Measurements from ENCODE around the gene TTC31.
"Not testable (repeated sequence)": the region's sequence is repeated elsewhere in the genome, so short reads cannot be mapped to it uniquely, and the experiment has no call there.

Gene TTC31

DNA sequence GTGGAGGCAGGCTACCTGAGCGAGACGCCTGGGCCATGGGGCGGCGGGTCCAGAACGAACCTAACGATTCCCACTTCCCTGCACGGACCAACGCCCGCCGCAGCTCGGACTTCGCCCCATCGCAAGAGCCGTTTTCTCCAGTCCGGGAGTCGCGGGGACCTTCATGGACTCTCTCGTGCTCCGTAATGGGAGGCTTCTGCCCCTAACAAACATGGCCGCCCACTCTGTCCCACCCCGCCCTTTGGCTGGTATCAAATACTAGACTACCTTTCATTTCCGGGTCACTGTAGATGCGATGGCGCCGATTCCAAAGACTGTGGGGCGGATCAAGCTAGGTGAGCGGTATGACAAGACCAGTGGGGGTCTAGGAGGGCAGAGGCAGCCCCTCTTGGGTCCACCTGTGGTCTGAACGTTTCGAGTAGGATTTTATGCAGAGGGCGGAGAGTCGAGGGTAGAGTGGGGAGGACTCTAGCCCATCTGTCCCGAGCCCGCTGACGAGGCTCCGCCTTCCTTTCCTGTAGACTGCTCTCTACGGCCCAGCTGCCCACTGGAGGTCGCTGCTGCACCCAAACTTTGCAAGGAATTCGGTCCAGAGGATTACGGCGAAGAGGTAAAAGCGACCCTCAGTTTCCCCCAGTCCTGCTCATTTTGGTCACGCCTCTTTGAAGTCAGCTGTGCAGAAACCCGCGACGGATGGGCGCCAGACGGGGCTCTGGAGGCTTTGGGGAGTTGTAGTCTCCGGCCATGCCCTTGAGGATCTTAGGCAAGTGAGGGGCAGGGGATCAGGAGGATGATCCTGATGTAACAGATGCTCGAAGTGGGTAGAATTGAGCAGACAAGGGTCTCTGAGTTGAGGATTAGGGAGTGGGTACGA, at the start of gene TTC31, which contains the start of gene CCDC142:
TTC31 (plus strand) TSS at position 281 of the 874 bp plus-strand sequence; CDS start at position 296, 15 bp downstream.
CCDC142 (minus strand) TSS at position 198 of the 874 bp plus-strand sequence; CDS start at position 37, 161 bp downstream.
- FAIRE-seq (peak; percentile 86), DNase-seq (ENCODE audit: insufficient read length, low spot score) (peak; percentile 96)

DNA sequence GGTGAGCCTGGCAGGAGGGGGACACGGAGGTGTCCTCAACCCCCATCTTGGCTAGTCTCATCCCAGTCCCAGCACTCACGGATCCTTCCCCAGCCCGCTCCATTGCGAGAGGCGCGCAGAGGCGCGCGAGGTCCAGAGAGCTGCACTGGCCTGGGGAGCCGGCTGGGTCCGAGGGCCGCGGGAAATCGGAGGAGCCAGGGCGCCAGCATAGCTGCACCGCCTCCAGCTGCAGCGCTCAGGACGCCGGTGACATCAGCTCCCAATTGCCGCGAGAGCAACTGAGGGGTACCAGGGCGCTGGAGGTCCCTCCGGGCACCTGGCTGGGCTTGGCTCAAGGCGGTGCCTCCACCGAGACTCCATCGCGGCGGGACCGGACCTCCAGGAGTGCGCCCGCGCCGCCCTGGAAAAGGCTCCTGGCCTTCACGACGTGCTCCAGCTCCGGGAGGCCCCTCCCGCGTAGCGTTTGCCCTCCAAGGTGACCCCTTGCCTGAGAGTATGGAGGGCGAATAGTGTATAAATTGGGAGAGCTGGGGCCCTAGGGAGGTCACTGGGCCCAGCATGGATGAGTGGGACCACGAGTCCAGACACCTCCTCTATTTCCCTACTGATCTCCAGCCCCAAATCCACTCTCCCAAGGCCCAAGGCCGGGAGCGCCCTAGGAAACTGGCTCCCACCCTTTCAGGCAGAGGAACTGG, 46.6 kb upstream of the TTC31 start:
- DNase-seq (ENCODE audit: insufficient read length, low spot score) = no peak
- FAIRE-seq = no peak

DNA sequence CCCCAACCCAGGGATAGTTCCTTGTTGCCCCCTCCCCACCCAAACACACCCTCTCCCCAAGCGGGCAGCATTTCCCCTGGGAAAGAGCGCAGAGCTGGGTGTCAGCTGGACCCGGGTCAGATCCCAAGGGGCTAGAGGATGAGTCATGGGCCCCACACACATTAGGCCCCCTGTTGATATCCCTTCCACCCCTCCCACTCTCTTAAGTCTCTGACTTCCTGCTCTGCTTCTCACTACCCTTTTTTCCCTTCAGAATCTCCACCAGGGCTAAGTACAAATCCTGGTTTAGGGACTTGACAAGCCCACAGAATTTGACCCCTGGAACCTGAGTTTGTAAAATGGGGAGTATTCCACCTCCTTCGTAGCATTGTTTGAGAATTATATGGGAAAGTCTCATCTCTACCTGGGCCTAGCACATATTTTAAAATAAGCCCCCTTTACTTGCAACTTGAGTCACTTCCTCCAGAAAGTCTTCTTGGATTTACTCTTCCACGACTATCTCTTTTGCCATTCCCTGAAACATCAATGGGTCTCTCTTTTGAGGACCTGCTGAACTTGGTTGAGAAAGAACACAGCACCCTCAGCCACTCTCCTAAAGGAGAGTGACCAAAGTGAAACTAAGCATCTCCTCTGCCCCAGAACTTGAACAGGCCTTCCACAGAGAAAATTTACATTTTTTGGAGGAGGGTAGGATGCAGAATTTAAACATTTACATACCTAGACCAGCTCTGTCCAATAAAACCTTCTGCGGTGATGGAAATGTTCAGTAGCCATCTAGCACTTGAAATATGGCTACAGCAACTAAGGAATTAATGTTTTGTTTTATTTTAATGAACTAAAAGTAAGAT, 45.8 kb upstream of the TTC31 start:
- DNase-seq (ENCODE audit: insufficient read length, low spot score) (no peak), FAIRE-seq (no peak)

DNA sequence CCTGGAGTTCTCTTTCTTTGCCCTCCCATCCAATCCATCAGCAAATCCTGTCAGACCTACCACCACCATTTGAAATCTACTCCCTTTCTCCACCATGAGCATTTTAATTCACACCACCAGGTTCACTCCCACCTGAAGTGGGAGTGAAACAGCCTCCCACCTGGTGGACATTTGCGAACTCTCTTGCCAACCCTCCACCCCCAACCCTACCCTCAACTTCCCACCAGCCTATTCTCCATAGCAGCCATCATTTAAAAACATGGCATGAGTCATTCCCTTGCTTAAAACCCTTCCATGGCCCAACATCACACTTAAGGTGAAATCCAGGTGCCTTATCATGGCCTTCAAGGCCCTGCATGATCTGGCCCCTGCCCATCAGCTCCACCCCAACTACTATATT, 44.6 kb upstream of the TTC31 start:
- DNase-seq (ENCODE audit: insufficient read length, low spot score) (no peak), FAIRE-seq (no peak)

DNA sequence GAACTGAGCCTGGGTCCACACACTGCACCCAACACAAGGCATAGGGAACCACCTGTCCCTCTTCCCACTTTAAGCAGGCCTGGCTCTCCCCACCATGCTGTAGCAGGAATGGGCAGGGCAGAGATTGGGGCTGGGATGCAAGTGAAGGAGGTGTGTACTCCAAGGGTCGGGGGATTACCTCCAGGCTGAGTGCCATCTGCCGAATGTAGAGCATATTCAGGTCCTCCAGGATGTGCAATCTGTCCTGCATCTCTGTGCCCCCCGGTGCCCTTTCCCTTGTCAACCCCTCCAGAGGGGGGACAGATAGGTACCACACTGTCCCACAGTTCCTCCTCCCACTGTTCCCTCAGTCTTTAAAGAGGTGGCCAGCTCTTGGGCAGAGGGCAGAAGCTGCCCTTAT, 43.5 kb upstream of the TTC31 start:
- FAIRE-seq (no peak), DNase-seq (ENCODE audit: insufficient read length, low spot score) (no peak)

DNA sequence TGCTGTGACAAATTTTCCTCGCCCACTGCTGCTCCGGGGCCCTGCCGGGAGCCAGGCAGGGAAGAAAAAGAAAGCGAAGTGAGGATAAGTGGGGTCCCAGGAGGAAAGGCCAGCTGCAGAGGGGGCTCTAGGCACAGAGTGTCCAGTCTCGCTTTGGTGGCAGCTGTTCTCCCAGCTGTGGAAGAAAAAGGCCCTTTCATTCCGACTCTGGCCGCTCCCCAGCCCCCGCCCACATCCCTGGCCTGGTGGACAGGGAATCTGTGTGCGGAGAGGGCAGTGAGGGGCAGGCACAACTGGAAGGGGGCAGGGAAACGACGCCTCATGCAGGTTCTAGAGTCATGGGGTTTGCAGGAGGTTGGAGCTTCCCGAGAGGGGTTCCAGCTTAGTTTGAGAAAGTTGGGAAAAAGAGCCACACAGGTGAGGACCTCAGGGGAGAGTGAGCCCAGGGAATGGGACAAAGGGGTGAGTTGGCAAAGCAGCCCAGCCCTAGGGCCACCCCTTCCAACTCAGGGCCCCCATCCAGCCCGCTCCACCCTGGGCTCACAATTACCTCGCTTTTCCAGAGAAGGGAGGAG, 43.0 kb upstream of the TTC31 start:
- FAIRE-seq (peak; percentile 54), DNase-seq (ENCODE audit: insufficient read length, low spot score) (peak; percentile 57)

DNA sequence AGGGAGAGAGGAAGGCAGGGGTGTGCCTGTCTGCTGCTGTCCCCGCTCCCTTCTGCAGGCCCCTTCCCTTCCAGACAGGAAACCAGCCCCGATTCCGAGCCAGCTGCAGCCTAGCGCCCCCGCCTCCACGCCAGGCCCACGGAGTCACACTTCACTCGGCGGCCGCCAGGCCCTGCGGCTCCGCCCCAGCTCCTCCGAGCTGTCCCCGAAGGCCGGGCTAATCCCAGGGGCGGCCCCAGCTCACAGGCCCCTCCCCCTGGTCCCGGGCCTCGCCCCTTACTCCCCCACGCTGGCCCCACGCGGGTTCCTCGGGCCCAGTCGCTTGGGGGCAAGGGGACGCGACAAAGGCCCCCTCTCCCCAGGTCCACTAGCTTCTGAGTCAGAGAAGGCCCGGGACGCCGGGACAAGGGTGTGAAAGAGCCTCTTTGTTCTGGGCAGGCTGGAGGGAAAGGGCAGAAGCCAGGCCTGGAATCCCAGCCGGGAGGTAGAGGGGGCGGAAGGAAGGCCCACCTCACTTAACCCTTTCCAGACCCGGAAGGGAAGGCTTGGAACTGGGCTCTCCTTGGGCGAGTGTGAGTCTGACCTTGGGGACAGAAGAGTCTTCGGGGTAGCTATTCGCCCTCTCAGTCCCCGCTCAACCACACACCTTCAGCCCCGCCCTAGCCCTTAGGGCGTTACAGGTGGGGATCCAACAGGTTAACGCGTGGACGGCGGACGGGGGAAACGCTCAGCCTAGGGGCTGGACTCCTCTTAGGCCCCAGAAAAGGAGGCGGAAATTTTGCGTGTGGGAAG, 42.3 kb upstream of the TTC31 start:
- DNase-seq (ENCODE audit: insufficient read length, low spot score) (peak; percentile 98), FAIRE-seq (peak; percentile 84)

DNA sequence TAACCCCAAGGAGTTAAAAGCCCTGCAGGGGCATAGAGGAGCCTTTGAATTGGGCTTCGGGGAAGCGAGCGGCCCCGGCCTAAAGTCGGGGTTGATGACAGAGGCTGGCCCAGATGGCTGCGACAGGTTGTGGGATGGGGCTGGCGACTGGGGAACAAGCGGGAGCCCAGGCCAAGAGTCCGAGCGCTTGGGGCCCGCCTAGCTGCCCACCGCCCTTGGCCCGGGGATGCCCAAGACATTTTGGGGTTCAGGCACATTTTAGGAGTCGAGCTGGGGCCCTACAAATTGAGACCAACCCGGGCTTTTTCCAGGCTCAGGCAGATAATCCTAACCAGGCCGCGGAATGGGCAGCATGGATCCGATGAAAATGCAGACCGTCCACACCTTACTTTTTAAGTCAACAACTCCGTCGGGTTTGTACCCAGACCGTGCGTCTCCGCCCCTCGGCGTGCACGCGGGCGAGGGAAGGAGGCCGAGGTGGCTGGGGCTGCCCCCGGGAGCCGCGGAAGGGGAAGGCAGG, 41.7 kb upstream of the TTC31 start:
- no peak for DNase-seq (ENCODE audit: insufficient read length, low spot score)
- FAIRE-seq = no peak

DNA sequence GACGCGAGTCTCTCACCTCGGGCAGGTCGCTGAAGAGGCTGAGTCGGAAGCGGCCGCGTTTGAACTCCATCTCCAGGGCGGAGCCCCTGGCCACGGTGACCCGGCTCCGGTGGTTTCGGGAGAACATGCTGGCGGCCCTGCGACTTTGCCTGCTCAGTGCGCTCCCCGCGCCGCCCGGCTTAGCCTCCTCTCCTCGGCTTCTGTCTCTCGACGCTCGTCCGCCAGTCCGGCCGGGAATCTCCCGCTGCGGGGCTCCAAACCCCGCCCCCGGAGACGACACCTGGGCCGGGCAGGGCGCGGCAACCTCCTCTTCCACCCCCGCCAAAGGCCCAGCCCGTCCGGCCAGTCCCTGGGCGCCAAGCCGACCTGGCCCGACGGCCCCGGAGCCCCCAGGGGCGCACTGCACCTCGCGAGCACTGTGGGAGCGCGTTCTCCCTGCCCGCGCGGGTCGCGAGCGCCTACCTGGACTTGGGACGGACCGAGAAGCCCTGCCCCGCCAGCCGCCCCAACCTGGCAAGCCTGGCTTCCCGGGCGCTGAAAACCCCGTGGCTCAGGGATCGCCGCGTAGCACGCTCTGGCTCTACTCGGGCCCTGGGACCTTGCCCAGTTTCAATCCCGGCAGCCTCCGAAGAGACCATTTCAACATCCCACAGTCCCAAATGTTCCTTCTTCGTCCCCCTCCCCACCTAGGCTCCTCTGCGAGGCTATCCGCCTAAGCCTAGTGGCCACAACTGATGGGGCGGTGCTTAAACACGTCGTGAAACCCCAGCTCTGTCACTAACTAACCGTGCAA, 41.0 kb upstream of the TTC31 start, which contains the start of gene RTKN:
RTKN (minus strand) TSS at position 248 of the 793 bp plus-strand sequence; CDS start at position 127, 121 bp downstream.
- no peak for FAIRE-seq
- no peak for DNase-seq (ENCODE audit: insufficient read length, low spot score)

DNA sequence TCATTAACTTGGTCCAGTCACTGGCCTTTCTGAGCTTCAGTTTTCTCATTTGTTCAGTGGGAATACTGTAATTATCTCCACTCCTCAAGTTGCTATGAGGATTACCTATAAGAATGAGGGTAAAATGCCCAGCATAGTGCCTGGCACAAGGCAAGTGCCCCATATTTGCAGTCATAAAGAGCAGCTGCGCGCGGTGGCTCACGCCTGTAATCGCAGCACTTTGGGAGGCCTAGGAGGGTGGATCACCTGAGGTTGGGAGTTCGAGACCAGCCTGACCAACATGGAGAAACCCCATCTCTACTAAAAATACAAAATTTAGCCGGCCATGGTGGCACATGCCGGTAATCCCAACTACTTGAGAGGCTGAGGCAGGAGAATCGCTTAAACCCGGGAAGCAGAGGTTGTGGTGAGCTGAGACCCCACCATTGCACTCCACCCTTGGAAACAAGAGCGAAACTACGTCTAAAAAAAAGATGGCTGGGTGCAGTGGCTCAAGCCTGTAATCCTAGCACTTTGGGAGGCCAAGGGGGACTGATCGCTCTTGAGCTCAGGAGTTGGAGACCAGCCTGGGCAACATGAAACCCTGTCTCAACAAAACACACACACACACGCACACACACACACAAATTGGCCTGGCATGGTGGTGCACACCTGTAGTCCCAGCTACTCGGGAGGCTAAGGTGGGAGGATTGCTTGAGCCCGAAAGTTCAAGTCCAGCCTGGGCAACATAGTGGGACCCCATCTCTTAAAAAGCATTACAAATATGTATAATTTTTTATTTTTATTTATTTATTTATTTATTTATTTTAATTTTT, 40.2 kb upstream of the TTC31 start:
- FAIRE-seq; DNase-seq (ENCODE audit: insufficient read length, low spot score): not testable (repeated sequence)

DNA sequence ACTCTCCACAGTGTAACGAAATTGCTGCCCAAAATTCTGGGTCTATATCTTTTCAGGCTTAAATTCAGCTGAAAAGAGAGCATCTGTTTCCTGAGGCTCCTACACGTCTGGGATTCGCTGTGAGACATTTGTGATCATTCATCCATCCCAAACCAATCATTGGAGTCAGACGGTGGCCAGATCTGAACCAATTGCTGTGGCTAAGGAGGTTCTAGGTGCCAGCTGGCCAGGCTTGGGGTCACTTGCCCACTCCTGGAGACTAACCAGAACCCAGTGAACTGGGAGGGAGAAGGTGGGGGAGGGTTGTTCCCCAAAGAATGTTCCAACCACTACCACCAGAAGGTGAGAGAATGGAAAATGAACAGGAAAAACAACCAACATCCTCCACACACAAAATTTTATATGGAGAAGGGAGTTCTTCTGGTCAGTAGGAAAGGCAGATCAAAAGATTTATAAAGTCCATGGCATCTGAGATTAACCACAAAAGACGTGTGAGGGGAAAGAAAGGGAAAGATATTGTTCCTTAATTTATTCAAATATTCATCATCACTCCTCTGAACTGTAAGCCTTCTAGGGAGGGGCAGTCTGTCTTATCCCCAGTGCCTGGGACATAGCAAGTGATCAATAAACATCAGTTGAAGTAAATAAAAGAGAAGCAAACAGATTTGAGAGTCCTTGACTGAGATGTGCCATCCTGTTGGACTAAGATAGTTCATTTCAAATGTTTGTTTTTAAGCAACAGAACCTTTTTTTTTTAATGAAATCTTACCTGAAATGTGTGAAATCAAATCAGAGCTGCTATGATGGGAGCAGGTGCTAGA, 38.2 kb upstream of the TTC31 start:
- FAIRE-seq = no peak

DNA sequence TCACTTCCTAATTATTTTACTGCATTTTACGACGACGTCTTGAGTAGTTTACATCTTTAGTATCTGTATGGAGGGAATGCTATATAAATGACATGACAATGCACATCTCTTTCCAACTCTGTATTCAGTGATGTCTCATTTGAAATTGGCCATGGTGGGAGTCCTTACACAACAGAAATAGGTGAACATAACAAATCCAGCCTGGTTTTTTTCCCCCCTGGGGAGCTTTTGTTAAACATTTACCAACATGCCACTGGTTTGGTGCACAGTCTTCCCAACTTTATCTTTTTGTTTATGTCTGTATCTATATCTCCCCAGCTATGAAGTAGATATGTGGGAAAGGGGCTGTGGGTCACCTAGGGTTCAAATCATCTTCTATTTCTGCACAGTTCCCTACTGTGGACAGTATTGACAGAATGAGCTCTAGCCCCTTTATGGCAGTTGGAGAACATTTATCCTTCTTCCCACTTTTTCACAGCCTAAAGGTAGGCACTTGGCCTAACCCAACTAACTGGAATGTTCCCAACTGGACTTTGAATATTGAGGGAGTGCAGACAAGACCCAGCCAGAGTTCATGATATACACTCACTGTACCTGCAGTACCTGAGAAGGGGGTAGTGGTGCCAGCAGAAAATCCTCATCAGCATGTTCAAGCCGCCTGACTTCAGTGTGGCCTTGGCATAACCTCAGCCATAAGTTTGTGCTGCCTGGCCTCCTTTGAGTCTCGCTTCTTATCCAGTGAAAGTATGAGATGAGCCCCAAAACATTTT, 35.5 kb upstream of the TTC31 start:
- FAIRE-seq (no peak), DNase-seq (ENCODE audit: insufficient read length, low spot score) (no peak)

More for the DNA sequence above, 38.2 kb upstream of the TTC31 start:
- no peak for DNase-seq (ENCODE audit: insufficient read length, low spot score)

DNA sequence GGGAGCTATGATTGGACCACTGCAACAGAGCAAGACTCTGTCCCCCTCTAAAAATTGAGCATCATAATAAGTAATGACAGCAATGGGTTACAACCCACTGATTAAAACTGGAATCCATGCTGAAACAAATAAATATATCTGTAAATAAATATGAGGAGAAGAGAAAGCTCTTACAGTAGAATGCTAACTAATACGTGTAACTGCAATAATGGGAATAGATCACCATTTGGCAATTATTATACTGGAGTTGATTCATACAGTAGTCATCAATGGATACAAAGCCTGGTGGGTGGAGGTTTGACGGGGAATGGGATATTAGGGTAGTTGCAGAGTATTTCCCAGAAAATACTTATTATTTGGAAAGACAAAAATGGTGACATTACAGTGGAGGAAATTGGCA, 34.1 kb upstream of the TTC31 start:
- FAIRE-seq (no peak), DNase-seq (ENCODE audit: insufficient read length, low spot score) (no peak)

DNA sequence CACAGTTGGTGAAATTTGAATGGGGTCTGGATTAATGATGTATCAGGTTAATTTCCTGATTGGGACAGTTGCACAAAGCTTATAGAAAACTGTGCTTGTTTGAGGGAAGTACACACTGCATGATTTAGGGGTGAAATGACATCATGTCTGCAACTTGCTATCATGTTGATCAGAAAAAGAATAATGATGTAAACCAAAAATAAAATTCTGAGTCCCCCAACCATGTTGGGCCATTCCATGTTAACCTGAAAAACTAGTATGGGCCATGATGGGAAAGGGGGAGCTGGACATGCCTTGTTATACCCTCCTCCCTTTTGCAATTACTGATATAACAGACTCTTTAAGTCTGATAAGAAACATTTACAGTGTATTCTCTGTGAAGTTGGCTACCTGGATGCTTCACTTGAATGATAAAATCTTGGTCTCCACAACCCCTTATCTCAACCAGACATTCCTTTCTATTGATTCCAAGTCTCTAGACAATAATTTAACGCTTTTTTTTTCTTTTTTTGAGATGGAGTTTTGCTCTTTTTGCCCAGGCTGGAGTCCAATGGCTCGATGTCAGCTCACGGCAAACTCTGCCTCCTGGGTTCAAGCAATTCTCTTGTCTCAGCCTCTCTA, 32.2 kb upstream of the TTC31 start:
- FAIRE-seq (no peak), DNase-seq (ENCODE audit: insufficient read length, low spot score) (no peak)

DNA sequence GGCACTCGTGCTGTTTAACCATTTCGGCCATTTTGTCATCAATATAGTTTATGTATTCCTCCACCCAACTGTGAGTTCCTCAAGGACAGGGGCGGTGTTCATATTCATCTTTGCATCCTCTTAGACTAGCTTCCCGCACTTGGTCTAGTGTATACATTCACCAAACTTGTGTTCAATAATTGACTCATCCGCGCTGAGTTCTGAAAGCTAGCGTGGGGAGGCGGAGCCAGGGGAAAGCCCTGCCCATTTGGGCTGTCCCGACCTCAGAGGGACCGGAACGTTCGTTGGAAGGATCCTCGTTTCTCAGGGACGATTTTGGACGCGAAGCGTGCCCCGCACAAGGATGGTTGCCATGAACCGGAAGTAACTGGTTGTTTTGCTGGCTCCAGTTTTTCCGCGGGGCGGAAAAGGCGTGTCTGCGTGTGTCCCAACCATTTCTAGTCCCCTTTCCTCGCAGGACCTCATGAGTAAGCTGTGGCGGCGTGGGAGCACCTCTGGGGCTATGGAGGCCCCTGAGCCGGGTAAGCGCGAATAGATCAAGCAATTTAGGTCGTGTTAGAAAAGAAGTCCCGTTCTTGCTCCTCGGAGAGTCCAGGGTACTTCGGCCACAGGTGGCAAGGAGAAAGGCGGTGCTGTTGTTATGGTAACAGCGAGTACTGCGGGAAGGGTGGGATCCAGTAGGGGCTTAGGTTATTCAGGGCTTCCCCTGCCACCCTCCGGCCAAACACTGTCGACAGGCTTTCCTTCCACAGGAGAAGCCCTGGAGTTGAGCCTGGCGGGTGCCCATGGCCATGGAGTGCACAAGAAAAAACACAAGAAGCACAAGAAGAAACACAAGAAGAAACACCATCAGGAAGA, 28.0 kb upstream of the TTC31 start, which contains the start of gene INO80B:
INO80B (plus strand) TSS at position 434 of the 858 bp plus-strand sequence; CDS start at position 464, 30 bp downstream.
- DNase-seq (ENCODE audit: insufficient read length, low spot score) = peak; percentile 95
- FAIRE-seq = peak; percentile 94

All from HTR-8/SVneo (cell line).